ENCODE data around the gene DUSP6. TPM values are rescaled to one million over a fixed set of nuclear protein-coding genes. Genes with fewer than 3 reads are reported as not detected.

The DUSP6 gene
- total RNA-seq (2021; ENCODE audit: unreplicated experiment) (20.3 TPM), Bru-seq, nascent RNA (percentile 83 among the genes with signal in this experiment), BruChase-seq, experiment 1, labeled RNA remaining after a 2-hour chase (percentile 66 among the genes with signal in this experiment), BruChase-seq, experiment 2, labeled RNA remaining after a 6-hour chase (percentile 43 among the genes with signal in this experiment)
- 21.9 TPM for polyA plus RNA-seq (2012; ENCODE audit: insufficient read length)
- long read RNA-seq, full-length matches to known transcripts = 16 of 21 reads
- long read RNA-seq, partial matches to known transcripts = 0 of 21 reads
- long read RNA-seq, other reads (novel, unspliced or antisense) = 5 of 21 reads

GRCh38 chr12:89352492-89353187 is at the start of gene DUSP6:
Gene DUSP6, minus strand, starts transcription at chr12:89352501. Its CDS starts 462 bp downstream, at chr12:89352039.
- H3K27me3 ChIP-seq (ENCODE audit: control insufficient read depth, insufficient read depth, low read length) = no peaks in the 10 kb centered on the region
- POLR2A ChIA-PET = interaction anchor here (0.6 to 0.8 kb wide), 4 partner anchors 39 to 290 kb away, joined by 3 to 5 read pairs (median 4); no protein-coding TSS in a partner anchor
- peak within 1 kb of the TSS; percentile 86 to 88 for H3K4me3 ChIP-seq (ENCODE audit: low read depth in 2 of 2, low read length in 2 of 2)
- ATAC-seq = peak; percentile 83
- BruUV-seq (replicated peaks) = no TSS peak
- peaks cover 4% of the 10 kb centered on the region; the same call in 1 of the 2 replicates for H3K36me3 ChIP-seq (ENCODE audit: control insufficient read depth, insufficient read depth, low read length)
- in situ Hi-C loops (cut with HindIII; ENCODE audit: low pct_unique_long_range_greater_than_20kb, low sequenced_read_pairs) = no loop called here
- peaks cover 25% of the 10 kb centered on the region for H3K4me1 ChIP-seq (ENCODE audit: control insufficient read depth, insufficient read depth, low read length)
- intact Hi-C loops (cut with micrococcal nuclease; ENCODE audit: unreplicated experiment) = loop anchor here (2.0 to 10.0 kb wide), 4 partner anchors 110 to 335 kb away; partner anchors contain the start of gene GALNT4
- CTCF ChIA-PET = interaction anchor here (0.6 to 1.2 kb wide), 2 partner anchors 11 to 77 kb away, joined by 6 to 8 read pairs; no protein-coding TSS in a partner anchor
- DNase-seq (ENCODE audit: low read depth, low spot score) = peak; percentile 94
- H3K27ac ChIP-seq (ENCODE audit: low read length) = peak within 1 kb of the TSS; percentile 86
- TF ChIP-seq REST (IDR thresholded peaks at IDR 0.05; ENCODE audit: insufficient read depth in 1 of 2, low read depth in 2 of 2, low read length in 1 of 2) (no peak), SIN3A (IDR thresholded peaks at IDR 0.05; ENCODE audit: borderline replicate concordance, insufficient read depth, low read depth, low read length) (peak; percentile 53; the same call in 1 of the 2 replicates), POLR2AphosphoS5 (IDR thresholded peaks at IDR 0.05; ENCODE audit: low read depth, low read length) (peak; percentile 86), TCF7L2 (IDR thresholded peaks at IDR 0.05; ENCODE audit: low read depth, low read length) (peak; percentile 78), CTCF (IDR thresholded peaks at IDR 0.05) (no peak)
- H3K9me3 ChIP-seq (ENCODE audit: control insufficient read depth, insufficient read depth, low read depth, low read length) = no peaks in the 10 kb centered on the region

GRCh38 chr12:89401433-89402058 is 49.2 kb upstream of the DUSP6 start:
- Histone ChIP-seq H3K9me3 (ENCODE audit: control insufficient read depth, insufficient read depth, low read depth, low read length) (no peaks in the 10 kb centered on the region), H3K27ac (ENCODE audit: low read length) (no peak overlapping the region), H3K36me3 (ENCODE audit: control insufficient read depth, insufficient read depth, low read length) (no peaks in the 10 kb centered on the region), H3K27me3 (ENCODE audit: control insufficient read depth, insufficient read depth, low read length) (no peaks in the 10 kb centered on the region), H3K4me1 (ENCODE audit: control insufficient read depth, insufficient read depth, low read length) (no peaks in the 10 kb centered on the region), H3K4me3 (ENCODE audit: low read depth in 2 of 2, low read length in 2 of 2) (no peak overlapping the region)
- in situ Hi-C loops (cut with HindIII; ENCODE audit: low pct_unique_long_range_greater_than_20kb, low sequenced_read_pairs) = no loop called here
- ChIA-PET POLR2A (no interaction called here), CTCF (no interaction called here)
- TF ChIP-seq TCF7L2 (IDR thresholded peaks at IDR 0.05; ENCODE audit: low read depth, low read length) = no peak
- TF ChIP-seq SIN3A (IDR thresholded peaks at IDR 0.05; ENCODE audit: borderline replicate concordance, insufficient read depth, low read depth, low read length) = no peak
- TF ChIP-seq POLR2AphosphoS5 (IDR thresholded peaks at IDR 0.05; ENCODE audit: low read depth, low read length) = no peak
- no peak for TF ChIP-seq REST (IDR thresholded peaks at IDR 0.05; ENCODE audit: insufficient read depth in 1 of 2, low read depth in 2 of 2, low read length in 1 of 2)
- TF ChIP-seq CTCF (IDR thresholded peaks at IDR 0.05) = no peak
- no peak for DNase-seq (ENCODE audit: low read depth, low spot score)
- no TSS peak for BruUV-seq (replicated peaks)
- no peak for ATAC-seq
- intact Hi-C loops (cut with micrococcal nuclease; ENCODE audit: unreplicated experiment) = no loop called here

All from Panc1 (cell line).